Spleen (tissue), 7 donors: ENCODE data around the gene ZNF451.

ENCODE experiments used
- POLR2A ChIP-seq, 3 donors: fragments of 450-650 bp; IDR thresholded peaks; one replicate each; pipeline ENCODE4 v1.5.1; 2017; ENCODE audit warnings: antibody characterized with exemption in 3 of 3, mild to moderate bottlenecking in 1 of 3
- POLR2AphosphoS5 ChIP-seq, 3 donors: sonication (generic); formaldehyde crosslinking; IDR thresholded peaks; one replicate each; pipeline ENCODE4 v1.5.1; 2017; ENCODE audit warnings: antibody characterized with exemption in 3 of 3
- TF ChIP-seq, protein P1 (sequence below), 11 experiments: fragments of 200-600 bp in 7 of 11; fragments of 450-650 bp in 4 of 11; sonication (generic) in 4 of 11; IDR thresholded peaks in 8 of 11; conservative IDR thresholded peaks in 3 of 11; 1 replicate in 7 of 11; 2 replicates in 4 of 11; pipeline versions ENCODE4 v1.4.0 to v1.8.0; 2016 to 2021; ENCODE audit warnings: antibody characterized with exemption in 11 of 11, inconsistent platforms in 4 of 11, mild to moderate bottlenecking in 1 of 11
- donor health status: DM: no; HTN: no; CAD: no; lungs with moderate emphysema.
- donor health status: DM: no; HTN: no; CAD: no.
- donor health status: DM: no; HTN: no; CAD: no.

DNA sequence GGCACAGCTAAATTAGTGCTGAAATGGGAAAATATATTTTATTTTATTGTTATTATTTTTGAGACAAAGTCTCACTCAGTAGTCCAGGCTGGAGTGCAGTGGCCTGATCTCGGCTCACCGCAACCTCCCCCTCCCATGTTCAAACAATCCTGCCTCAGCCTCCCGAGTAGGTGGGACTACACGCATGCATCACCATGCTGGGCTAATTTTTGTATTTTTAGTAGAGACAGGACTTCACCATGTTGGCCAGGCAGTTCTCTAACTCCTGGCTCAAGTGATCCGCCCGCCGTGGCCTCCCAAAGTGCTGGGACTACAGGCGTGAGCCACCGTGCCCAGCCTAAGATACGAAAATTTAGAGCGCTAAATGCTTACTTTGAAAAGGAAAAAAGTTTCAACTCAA, 127.3 kb downstream of the ZNF451 start:
- TF ChIP-seq, protein P1, sequence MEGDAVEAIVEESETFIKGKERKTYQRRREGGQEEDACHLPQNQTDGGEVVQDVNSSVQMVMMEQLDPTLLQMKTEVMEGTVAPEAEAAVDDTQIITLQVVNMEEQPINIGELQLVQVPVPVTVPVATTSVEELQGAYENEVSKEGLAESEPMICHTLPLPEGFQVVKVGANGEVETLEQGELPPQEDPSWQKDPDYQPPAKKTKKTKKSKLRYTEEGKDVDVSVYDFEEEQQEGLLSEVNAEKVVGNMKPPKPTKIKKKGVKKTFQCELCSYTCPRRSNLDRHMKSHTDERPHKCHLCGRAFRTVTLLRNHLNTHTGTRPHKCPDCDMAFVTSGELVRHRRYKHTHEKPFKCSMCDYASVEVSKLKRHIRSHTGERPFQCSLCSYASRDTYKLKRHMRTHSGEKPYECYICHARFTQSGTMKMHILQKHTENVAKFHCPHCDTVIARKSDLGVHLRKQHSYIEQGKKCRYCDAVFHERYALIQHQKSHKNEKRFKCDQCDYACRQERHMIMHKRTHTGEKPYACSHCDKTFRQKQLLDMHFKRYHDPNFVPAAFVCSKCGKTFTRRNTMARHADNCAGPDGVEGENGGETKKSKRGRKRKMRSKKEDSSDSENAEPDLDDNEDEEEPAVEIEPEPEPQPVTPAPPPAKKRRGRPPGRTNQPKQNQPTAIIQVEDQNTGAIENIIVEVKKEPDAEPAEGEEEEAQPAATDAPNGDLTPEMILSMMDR (IDR thresholded peaks at IDR 0.05 in 8 of 11, conservative IDR thresholded peaks at IDR 0.05 in 3 of 11), result no peak
- TF ChIP-seq POLR2A (IDR thresholded peaks at IDR 0.05), result no peak
- no peak for TF ChIP-seq POLR2AphosphoS5 (IDR thresholded peaks at IDR 0.05)
